Activated CD4-positive, alpha-beta T cell treated with anti-CD3 and anti-CD28 coated beads, Interleukin-2, amount 10 ng/mL, durations not matched to agents 24 days and 14 days (primary cell): ENCODE data around the gene PNMA6F. TPM values are rescaled to one million over a fixed set of nuclear protein-coding genes. Genes with fewer than 3 reads are reported as not detected.
A peak's percentile ranks its signal among the peaks of the same experiment; 100 is the strongest.
"Not testable (repeated sequence)": the region's sequence is repeated elsewhere in the genome, so short reads cannot be mapped to it uniquely, and the experiment has no call there.

Experiments used
- DNase-seq: peaks from one replicate; pipeline ENCODE4 v3.0.0; 2022
- H3K27ac Mint-ChIP-seq: one replicate; pipeline ENCODE4 v1.8.0; 2022; ENCODE audit warnings: mild to moderate bottlenecking, mixed read lengths
- H3K27me3 Mint-ChIP-seq: one replicate; pipeline ENCODE4 v1.8.0; 2022; ENCODE audit warnings: mixed read lengths
- H3K36me3 Mint-ChIP-seq: one replicate; pipeline ENCODE4 v1.8.0; 2022; ENCODE audit warnings: low read depth, mild to moderate bottlenecking, mixed read lengths
- H3K4me1 Mint-ChIP-seq: one replicate; pipeline ENCODE4 v1.8.0; 2021; ENCODE audit warnings: mixed read lengths
- H3K4me3 Mint-ChIP-seq: one replicate; pipeline ENCODE4 v1.8.0; 2022; ENCODE audit warnings: mild to moderate bottlenecking, moderate library complexity, mixed read lengths
- H3K9me3 Mint-ChIP-seq: one replicate; pipeline ENCODE4 v1.8.0; 2021; ENCODE audit warnings: mixed read lengths
- intact Hi-C: fragments of 100-400 bp; cut with micrococcal nuclease; formaldehyde crosslinking; loops from one replicate; pipeline ENCODE4 v1.15.1; 2023
- total RNA-seq: library from RNA; stranded (reverse); gene quantifications from 2 replicates; pipeline ENCODE4 v1.2.3, GENCODE V29; 2022

PNMA6F gene
- total RNA-seq, 1 donor from 2014 or later, result not detected

DNA sequence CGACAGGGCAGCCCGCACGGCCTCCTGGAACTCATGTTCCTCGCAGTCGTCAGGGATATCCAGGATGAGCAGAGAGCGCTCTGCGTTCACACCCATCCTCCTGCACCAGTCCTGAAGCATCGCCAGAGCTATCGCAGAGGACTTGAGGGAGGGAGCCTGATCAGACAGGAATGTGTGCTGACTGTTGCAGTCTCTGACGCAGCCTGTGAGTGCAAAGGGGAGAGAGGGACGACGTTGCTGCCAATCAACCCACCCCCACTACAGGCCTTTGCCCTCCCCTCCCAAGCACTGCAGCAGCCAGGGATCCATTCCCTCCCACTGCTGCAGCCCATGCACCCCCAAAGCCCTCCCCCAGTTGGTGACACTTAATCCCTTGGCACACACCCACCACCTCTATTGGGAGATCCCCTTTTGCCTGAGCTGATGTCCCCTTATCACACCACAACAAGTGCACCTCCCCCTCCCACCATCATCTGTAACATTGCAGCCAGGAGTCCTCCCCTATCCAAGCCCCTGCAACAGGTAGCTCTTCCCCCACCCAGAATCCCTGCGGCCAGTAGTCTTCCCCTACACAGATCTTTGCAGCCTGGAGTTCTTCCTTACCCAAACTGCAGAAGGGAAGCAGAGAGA lies 897 bp downstream of the PNMA6F start:
- H3K4me1 Mint-ChIP-seq, result no peaks in the 10 kb centered on the region
- H3K4me3 Mint-ChIP-seq, result no peak overlapping the region
- DNase-seq, result no peak
- intact Hi-C loops, result no loop called here
- H3K9me3 Mint-ChIP-seq, result no peaks in the 10 kb centered on the region
- no peak overlapping the region for H3K27ac Mint-ChIP-seq
- no peaks in the 10 kb centered on the region for H3K36me3 Mint-ChIP-seq
- H3K27me3 Mint-ChIP-seq, result peaks cover 31% of the 10 kb centered on the region

- H3K4me3 Mint-ChIP-seq, H3K36me3 Mint-ChIP-seq, intact Hi-C loops, DNase-seq, H3K9me3 Mint-ChIP-seq, H3K4me1 Mint-ChIP-seq, H3K27ac Mint-ChIP-seq: not testable (repeated sequence)
- peaks cover 25% of the 10 kb centered on the region for H3K27me3 Mint-ChIP-seq
These were observed 1.5 kb downstream of the PNMA6F start for GRCh38 chrX:153320047-153320443.

- H3K9me3 Mint-ChIP-seq, result no peaks in the 10 kb centered on the region
- H3K27me3 Mint-ChIP-seq, result peaks cover 23% of the 10 kb centered on the region
- intact Hi-C loops, result no loop called here
- no peak overlapping the region for H3K4me3 Mint-ChIP-seq
- H3K36me3 Mint-ChIP-seq, result no peaks in the 10 kb centered on the region
- H3K27ac Mint-ChIP-seq, result no peak overlapping the region
- DNase-seq, result no peak
- H3K4me1 Mint-ChIP-seq, result no peaks in the 10 kb centered on the region
These were observed 2.1 kb downstream of the PNMA6F start for GRCh38 chrX:153319295-153320046.

DNA sequence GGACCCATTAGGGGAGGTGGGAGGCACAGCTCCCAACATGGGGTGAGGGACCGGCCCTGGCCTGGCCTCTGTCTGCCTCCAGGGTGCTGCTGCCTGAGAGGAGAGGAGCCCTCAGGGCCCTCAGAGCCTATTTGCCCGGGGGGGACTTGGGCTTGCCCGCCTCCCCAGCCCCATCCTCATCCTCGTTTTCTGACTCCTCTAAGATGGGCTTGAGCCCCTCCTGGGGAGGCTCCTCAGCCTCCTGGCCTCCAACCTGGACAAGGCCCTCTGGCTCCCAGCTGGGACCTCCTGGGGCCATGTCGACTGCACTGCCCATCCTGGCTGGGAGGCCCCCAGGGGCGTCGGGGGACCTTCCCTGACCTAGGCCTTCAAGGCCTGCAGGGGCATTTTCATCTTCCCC lies 2.8 kb downstream of the PNMA6F start:
- peaks cover 17% of the 10 kb centered on the region for H3K27me3 Mint-ChIP-seq
- no peaks in the 10 kb centered on the region for H3K9me3 Mint-ChIP-seq
- H3K4me1 Mint-ChIP-seq, result no peaks in the 10 kb centered on the region
- no peaks in the 10 kb centered on the region for H3K36me3 Mint-ChIP-seq
- no peak overlapping the region for H3K4me3 Mint-ChIP-seq
- intact Hi-C loops, result no loop called here
- no peak for DNase-seq
- H3K27ac Mint-ChIP-seq, result no peak overlapping the region

GRCh38 chrX:153317996-153318722 lies 3.4 kb downstream of the PNMA6F start:
- no peak for DNase-seq
- Mint-ChIP-seq H3K27me3 (peaks cover 14% of the 10 kb centered on the region), H3K9me3 (no peaks in the 10 kb centered on the region), H3K4me3 (no peak overlapping the region), H3K4me1 (no peaks in the 10 kb centered on the region), H3K27ac (no peak overlapping the region), H3K36me3 (no peaks in the 10 kb centered on the region)
- intact Hi-C loops, result no loop called here

GRCh38 chrX:153317306-153317705 lies 4.3 kb downstream of the PNMA6F start:
- no peak for DNase-seq
- H3K27ac Mint-ChIP-seq, result no peak overlapping the region
- H3K9me3 Mint-ChIP-seq, result no peaks in the 10 kb centered on the region
- no peak overlapping the region for H3K4me3 Mint-ChIP-seq
- H3K4me1 Mint-ChIP-seq, result no peaks in the 10 kb centered on the region
- intact Hi-C loops, result no loop called here
- no peaks in the 10 kb centered on the region for H3K36me3 Mint-ChIP-seq
- peaks cover 13% of the 10 kb centered on the region for H3K27me3 Mint-ChIP-seq

- H3K27me3 Mint-ChIP-seq, result peaks cover 1% of the 10 kb centered on the region
- intact Hi-C loops, result no loop called here
- H3K27ac Mint-ChIP-seq, result no peak overlapping the region
- DNase-seq, result no peak
- H3K9me3 Mint-ChIP-seq, result no peaks in the 10 kb centered on the region
- no peaks in the 10 kb centered on the region for H3K36me3 Mint-ChIP-seq
- no peak overlapping the region for H3K4me3 Mint-ChIP-seq
- H3K4me1 Mint-ChIP-seq, result no peaks in the 10 kb centered on the region
These were observed 8.7 kb downstream of the PNMA6F start for GRCh38 chrX:153312842-153313241.

- Mint-ChIP-seq H3K36me3 (no peaks in the 10 kb centered on the region), H3K4me3 (no peak overlapping the region), H3K9me3 (no peaks in the 10 kb centered on the region), H3K4me1 (no peaks in the 10 kb centered on the region), H3K27ac (no peak overlapping the region), H3K27me3 (peaks cover 1% of the 10 kb centered on the region)
- no peak for DNase-seq
- intact Hi-C loops, result no loop called here
These were observed 9.5 kb downstream of the PNMA6F start for GRCh38 chrX:153312041-153312440.

GRCh38 chrX:153310901-153311300 lies 10.7 kb downstream of the PNMA6F start:
- H3K27me3 Mint-ChIP-seq, result peaks cover 1% of the 10 kb centered on the region
- H3K27ac Mint-ChIP-seq, result no peak overlapping the region
- H3K9me3 Mint-ChIP-seq, result no peaks in the 10 kb centered on the region

GRCh38 chrX:153307276-153308178 lies 14.0 kb downstream of the PNMA6F start:
- DNase-seq, result no peak
- Mint-ChIP-seq H3K4me1 (peaks cover 3% of the 10 kb centered on the region), H3K4me3 (no peak overlapping the region), H3K27me3 (peaks cover 24% of the 10 kb centered on the region), H3K9me3 (no peaks in the 10 kb centered on the region), H3K27ac (no peak overlapping the region), H3K36me3 (no peaks in the 10 kb centered on the region)
- intact Hi-C loops, result no loop called here

More at GRCh38 chrX:153310901-153311300, 10.7 kb downstream of the PNMA6F start:
- Mint-ChIP-seq H3K36me3 (no peaks in the 10 kb centered on the region), H3K4me1 (no peaks in the 10 kb centered on the region), H3K4me3 (no peak overlapping the region)
- no peak for DNase-seq
- intact Hi-C loops, result no loop called here

DNA sequence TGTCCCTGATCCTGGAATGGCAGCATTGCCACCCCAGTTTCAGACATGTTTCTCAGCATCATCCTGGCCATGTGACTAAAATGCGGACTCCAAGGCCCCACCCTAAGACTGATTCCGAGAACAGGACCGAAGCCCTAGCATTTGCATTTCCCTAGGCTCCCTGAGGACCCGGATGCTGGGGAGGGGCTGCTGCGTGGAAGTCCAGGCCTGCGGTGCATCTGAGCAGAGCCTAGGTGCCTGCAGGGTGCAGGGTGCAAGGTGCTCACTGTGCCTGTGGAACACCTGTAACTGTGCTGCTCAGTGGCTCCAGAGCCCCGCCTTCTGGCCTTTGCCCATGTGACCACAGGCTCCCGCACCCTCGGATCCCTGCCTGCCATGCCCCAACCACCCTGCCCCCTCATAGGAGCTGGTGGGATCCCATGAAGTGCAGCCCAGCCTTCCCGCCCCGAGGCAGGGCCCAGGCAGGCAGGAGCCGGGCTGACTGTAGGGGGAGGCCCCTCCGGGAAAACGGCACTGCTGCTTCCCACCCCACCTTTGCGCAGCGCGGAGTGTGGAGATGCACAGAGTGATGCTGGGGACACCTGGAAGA lies 14.9 kb downstream of the PNMA6F start:
- DNase-seq, result peak; percentile 8
- peaks cover 28% of the 10 kb centered on the region for H3K27me3 Mint-ChIP-seq

DNA sequence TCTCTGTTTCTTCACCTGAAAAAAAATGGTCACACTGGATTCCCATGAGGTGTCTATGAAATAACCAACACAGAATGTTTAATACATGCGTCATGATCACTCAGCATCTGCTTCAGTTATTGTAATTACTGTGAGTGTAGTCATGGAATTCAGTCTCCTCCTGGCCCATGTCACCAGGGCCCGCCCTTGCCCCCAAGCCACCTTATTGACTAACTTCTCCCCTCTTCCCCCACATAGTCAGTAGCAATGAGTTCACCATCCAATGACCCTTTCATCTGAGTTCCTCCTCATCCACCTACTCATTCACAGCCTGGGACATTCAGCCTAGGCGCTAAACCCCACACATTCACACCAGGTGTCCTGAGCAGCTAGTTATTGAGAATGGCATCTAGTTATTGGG lies 15.6 kb downstream of the PNMA6F start:
- Mint-ChIP-seq H3K4me3 (no peak overlapping the region), H3K27ac (no peak overlapping the region), H3K27me3 (peaks cover 31% of the 10 kb centered on the region), H3K9me3 (no peaks in the 10 kb centered on the region), H3K36me3 (no peaks in the 10 kb centered on the region), H3K4me1 (peaks cover 3% of the 10 kb centered on the region)
- DNase-seq, result no peak
- intact Hi-C loops, result no loop called here

More for the DNA sequence above, 14.9 kb downstream of the PNMA6F start:
- no peaks in the 10 kb centered on the region for H3K9me3 Mint-ChIP-seq
- no peak overlapping the region for H3K27ac Mint-ChIP-seq
- no peak overlapping the region for H3K4me3 Mint-ChIP-seq
- intact Hi-C loops, result no loop called here
- peaks cover 3% of the 10 kb centered on the region for H3K4me1 Mint-ChIP-seq
- no peaks in the 10 kb centered on the region for H3K36me3 Mint-ChIP-seq

DNA sequence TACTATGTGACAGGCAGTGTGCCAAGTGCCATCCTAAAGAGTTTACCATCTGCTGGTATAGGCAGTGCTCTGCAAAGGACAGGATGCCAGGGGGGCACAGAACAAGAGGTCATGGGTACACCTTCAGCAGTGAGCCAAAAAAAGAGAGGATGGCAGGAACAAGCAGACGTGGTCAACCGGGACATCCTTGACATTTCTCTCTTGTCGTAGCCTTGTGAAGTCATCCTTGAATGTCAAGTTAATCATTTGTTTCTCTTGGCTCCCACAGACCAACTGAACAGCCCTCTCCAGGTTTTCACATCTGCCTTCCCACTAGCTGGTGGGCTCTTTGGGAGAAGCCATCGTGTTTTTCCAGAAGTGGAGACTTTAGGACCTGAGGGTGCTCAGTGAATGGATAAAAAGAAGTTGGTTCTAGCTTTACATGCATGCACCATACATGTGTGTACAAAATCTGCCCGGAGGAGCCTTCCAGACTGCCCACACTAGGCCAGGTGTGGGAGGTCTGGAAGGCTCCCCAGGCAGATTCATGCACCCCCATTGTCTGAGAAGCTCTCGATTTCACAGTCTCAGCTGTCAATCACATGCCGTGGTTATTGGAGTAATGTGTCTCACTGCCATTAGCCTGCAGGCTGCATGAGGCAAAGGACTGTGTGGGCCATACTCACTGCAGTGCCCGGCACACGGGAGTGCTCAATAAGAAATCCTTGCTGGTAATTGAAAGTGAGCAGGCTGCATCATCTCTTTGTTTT lies 16.4 kb downstream of the PNMA6F start:
- no peaks in the 10 kb centered on the region for H3K36me3 Mint-ChIP-seq
- peak; percentile 12 for DNase-seq
- H3K4me3 Mint-ChIP-seq, result no peak overlapping the region
- peaks cover 3% of the 10 kb centered on the region for H3K4me1 Mint-ChIP-seq
- intact Hi-C loops, result no loop called here
- H3K9me3 Mint-ChIP-seq, result no peaks in the 10 kb centered on the region
- H3K27ac Mint-ChIP-seq, result no peak overlapping the region
- peaks cover 35% of the 10 kb centered on the region for H3K27me3 Mint-ChIP-seq
